NCI-H748 (cell line): ENCODE measurements around the gene SPRY4.
"Not testable (repeated sequence)": the region's sequence is repeated elsewhere in the genome, so short reads cannot be mapped to it uniquely, and the experiment has no call there.

Experiments used
- DNase-seq: peaks from one replicate; lab custom pipeline; 2025; ENCODE audit not compliant: unreplicated experiment; lab: John Stamatoyannopoulos, UW

SPRY4 gene

DNA sequence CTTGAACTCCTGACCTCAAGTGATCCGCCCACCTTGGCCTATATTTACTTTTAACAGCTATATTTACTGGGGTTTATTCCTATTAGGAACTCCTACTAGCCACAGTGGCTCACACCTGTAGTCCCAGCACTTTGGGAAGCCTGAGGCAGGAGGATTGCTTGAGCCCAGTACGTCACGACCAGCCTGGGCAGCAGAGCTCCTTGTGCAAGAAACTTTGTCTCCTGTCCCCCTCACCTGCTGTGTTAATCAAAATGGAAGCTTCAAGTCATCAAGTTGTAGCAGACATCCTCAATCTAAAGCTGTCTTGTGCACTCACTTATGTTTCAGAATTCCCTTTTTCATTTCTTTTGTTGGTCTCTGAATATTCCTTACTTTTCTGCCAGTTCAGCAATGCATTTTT is 15.0 kb upstream of the SPRY4 start:
- no peak for DNase-seq

DNA sequence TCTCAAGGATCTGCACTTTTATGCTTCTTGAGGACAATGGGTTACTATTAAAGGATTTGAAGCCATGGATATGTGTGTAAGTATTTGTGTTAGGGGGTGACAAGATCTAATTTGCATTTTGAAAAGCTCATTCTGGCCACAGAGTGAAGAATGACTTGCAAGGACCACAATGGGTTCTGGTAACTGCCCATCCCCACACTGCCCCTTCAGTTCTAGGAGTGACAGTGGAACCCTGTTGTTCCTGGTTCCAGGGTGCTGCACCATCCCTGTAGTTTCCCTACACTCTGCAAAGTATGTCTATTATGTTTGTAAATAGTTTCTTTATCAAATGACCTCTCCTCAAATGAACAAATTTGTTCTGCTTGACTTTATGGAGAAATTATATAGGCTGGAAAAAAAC is 9.7 kb upstream of the SPRY4 start:
- no peak for DNase-seq

DNA sequence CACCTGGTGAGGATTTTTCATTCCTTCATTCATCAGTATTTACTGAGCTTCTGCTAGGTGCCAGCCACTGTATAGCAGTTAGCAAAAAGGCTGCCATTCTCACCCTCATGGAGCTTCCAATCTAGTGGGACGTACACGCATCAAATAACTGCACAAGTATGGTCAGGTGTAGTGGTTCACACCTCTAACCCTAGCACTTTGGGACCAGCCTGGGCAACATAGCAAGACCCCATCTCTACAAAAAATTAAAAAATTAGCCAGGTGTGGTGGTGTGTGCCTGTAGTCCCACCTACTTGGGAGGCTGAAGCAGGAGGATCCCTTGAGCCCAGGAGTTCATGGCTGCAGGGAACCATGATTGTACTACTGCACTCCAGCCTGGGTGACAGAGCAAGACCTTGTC is 8.9 kb upstream of the SPRY4 start:
- not testable (repeated sequence) for DNase-seq

DNA sequence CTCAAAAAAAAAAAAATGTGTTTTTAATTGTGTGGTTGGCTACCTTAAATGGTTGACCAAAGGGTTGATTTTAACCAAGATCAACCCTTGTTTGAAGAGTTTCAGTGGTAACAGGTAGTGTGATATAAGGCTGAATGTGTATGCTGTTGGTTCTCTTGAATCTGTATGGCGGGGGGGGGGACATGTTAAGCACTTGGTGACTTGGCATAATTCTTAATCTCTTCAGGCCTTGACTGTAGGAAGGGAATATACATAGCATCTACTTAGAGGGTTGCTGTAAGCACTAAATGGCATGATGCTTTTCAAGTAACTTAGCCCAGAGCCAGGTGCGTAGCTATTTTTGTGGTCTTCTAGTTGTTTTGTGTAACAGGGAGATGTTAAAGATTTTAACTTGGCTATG is 5.6 kb upstream of the SPRY4 start:
- DNase-seq = no peak

DNA sequence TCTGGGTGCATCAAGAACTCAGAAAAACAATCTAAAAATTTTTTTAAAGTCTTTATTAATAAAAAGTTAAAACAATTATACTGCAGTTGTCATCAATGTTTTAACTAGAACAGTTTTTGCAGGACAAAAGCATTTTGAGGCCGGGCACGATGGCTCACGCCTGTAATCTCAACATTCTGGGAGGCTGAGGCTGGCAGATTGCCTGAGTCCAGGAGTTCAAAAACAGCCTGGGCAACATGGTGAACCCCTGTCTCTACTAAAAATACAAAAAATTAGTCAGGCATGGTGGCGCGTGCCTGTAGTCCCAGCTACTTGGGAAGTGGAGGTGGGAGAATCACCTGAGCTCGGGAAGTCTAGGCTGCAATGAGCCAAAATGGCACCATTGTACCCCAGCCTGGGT is 5.2 kb upstream of the SPRY4 start:
- no peak for DNase-seq

DNA sequence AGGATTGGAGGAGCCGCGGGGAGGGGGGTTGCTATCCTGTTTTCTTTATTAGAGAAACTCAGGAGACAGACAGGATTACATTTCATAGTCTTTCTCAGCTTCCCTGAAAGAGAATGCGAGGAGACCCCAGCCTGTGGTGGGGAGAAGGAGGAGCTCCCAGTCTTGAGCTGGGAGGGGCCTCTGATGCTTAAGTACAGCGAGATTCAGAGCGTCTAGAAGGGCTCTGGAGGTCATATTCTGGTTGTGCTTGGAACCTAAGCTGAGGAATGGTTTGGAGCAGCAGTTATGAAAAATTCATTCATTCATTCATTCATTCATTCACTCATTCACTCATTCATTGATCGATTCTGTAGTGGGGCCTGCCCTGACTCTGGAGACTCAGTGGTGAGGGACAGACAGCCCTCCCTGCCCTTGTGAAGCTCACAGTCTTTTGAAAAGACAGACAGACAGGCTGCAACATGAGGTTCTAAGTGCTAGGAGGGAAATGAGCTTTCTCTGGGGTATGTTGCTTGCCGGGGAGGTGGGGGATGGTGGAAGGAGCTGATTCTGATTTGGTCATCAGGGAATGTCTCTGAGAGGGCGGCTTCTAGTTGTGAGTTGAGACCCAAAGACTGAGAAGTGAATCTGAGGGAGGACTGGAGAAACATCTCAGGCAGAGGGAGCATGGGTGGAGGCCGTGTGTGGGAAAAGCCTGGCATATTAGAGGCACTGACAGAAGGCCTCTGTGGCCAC is 2.5 kb upstream of the SPRY4 start:
- DNase-seq = no peak

DNA sequence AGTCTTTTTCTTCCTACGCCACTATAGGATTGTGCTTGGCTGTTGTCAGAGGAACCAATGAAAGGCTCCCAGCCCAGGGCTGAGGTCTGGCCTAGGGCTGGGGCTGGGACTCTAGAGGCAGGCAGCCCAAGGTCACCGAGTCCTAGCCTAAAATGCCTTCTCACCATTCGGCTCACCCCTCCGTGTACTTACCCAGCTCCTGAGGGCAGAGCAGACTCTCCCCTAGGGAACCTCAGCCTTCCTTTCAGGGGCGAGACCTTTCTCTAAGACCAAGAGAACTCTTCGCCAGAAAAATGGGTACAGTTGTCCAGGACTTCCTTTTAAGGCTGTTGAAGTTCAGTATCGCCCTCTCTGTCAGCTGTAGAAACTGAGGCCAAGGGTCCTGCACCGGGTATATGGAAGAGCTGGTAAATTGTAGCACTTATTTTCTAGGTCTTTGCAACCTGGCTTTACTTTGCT is 1.7 kb upstream of the SPRY4 start:
- DNase-seq = no peak

DNA sequence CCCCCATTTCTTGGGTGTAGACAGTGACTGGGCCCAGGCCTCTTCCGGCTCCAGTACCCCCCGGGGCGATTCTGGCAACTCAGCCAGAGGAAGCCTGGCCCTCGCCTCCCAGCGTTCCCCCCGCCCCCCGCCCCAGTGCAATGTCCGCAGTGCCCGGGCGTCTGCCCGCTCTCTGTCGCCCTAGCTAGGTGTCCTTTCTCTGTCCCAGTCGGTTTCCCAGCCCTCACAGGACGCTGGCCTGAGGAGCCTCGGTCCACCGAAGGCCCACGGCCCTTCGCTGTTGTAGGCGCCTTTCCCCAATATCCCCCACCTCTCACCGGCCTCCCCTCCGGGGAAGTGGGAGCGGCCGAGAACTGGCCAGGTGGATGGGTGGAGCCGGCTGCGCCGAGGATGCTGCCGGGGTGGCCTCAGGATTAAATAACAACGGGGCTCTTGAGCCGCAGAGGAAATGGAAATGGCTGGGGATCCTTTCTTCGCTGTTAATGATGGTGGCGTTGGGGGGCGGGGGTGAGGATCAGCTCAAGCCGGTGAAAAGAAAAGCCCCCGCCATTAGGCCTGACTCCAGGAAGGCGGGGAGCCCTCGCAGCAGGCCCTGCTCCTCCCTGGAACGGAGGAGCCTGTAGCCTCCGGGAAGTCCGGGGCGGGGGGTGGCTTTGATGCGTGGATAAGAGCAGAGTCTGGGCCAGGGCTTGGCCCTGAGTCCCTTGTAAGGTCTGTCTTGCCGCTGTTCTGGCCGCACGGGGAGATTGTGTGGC is 1.1 kb upstream of the SPRY4 start:
- peak; percentile 76 for DNase-seq

DNA sequence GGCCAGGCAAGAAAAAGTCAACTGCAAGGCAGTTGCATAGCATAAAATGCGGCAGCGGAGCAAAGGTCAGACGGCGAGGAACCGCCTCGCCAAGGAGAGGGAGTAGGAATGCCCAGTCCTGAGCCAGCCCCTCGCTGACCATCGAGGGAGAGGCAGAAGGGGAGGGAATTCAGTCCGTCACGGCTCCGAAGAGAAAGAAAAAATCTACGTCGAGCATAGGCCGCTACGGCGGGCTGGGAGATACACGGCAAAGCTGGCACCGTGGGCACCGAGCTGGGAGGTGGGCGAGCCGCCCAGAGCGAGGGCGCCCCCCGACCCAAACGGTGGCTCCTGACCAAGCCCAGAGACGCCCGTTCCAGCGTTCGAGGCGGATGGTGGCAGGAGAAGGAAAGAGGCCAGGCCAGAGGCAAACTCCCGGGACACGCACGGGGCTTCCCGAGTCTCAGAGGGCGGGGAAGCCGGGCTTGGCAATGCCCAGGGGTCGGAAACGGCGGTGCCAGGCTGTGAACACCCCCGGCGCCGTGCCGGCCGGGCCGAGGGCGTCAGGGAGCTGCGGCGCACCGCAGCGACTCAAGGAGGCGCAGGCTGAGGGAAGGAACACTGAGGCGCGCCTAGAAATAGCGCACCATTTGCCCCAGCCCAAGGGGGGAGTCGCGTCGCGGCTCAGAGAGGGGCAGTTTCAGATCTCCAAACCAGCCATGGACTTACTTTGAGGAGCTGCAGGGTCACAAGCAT is 518 bp downstream of the SPRY4 start:
- peak; percentile 55 for DNase-seq

DNA sequence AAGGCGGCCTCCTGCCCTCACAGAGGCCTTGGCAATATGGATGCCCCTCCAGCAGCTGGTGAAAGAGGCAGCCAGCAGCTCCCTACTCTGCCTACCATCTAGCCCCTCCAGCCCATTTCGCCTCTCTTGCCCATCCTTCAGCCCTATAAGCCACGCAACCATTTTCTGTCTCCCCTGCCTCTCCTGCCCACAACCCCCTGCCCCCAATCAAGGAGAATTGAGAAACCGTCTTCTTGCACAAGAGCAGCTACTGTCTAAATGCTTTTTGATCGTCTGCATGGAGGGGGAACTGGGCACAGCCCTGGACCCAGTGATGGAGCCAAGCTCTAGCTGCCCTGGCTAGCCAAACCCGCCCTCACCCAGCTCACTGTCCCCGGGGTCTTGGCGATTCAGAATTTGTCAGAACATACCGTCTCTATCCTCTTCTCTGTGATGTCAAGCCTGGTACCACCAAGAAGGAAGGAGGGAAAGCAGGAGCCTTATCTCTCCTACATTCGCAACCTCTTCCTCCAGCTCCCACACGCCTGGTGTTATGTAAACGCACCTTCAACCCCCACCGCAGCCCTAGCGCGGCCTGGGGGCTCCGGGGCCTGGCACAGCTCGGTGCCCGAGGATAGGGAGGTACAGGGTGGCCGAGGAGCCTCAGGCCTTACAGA is 1.2 kb downstream of the SPRY4 start:
- DNase-seq = no peak

DNA sequence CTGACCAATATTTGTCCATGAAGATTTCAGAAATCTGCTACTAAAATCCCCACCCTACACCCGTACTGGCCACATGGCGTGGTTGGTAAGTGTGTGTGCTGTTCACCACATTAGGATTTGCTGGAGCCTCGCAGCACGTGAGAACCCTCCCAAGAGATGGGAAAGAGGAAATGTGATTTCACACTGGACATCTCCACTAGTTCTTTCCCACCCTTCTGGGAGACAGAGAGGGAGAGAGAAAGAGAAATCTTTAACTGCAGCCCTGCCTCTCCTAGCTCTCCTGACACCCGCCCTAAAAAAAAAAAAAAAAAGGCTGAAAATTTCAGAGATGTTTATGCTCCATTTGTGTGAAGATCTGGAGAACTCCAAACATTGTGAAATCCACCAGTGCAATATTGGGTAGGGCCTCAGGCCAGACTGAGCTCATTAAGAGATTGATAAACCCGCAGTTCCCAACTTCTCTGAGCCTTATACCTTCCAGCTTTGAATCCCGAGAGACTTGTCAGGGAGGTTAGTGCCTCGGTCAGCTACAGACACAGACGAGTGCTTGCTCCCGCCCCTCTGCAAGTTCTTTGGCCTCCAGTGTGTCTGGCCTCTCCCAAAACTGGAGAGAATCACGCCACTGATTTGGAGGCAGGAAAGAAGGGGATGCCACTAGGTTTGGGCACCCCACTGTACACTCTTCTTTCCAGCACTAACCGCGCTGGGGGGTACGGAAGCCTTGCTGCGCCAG is 1.9 kb downstream of the SPRY4 start:
- DNase-seq = no peak

DNA sequence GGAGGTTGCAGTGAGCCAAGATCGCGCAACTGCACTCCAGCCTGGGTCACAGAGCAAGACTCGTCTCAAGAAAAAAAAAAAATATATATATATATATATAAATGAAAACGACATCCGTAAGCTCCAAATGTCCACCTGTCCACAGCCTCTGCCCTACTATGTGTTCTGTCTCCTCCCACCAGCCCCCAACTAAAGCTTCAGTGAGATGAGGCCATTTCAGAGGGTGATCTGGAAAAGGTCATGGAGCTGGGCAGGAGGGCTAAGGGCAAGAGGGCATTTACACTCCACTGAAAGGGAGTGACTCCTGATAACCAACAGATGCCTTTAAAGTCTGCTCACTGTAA is 2.4 kb downstream of the SPRY4 start:
- DNase-seq = no peak

DNA sequence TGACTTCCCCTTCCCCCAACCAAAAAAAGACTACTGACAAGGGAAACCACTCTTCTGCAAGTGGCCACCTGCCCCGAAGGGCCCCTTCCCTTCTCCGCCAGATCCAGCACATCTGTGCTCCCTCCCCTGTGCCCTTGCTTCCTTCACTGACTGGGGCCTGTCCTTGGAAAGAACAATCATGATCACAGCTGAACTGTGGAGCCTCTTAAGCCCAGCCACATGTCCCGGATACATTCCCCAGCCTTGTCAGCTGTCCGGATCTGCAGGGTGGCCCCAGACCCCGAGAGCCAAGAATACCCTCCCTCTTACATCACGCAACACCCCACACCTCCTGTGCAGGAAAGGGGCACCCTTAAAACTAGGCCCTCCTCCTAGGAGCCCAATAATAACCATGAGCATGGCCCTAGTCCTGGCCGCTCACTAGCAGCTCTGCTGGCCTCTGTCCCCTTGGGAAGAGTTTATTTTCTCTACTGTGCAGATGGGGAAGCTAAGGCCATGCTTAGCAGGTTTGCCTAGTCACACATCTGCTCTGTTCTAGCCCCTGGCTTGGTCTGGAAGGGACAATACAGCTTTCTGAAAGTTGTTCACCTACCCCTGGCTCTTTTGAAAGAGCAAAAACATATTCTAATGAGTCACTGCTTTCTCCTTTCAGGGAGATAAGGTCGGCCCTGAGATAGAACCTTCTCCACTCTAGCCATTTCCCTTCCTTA is 3.8 kb downstream of the SPRY4 start:
- no peak for DNase-seq

DNA sequence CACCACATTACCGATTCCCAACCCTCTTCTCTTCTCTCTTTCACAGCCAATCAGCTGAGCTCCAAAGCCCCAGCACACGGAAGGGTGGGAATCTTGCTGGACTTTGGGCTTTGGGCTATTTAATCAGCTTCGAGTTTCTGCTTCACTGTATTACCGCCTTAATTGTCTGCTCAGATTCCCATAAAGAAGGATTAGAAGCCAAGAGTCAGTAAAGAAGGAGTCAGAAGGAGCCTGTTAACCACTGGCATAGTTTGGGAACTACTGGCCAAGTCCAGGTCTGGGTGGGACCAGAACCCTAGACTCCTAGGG is 4.4 kb downstream of the SPRY4 start:
- DNase-seq = no peak

DNA sequence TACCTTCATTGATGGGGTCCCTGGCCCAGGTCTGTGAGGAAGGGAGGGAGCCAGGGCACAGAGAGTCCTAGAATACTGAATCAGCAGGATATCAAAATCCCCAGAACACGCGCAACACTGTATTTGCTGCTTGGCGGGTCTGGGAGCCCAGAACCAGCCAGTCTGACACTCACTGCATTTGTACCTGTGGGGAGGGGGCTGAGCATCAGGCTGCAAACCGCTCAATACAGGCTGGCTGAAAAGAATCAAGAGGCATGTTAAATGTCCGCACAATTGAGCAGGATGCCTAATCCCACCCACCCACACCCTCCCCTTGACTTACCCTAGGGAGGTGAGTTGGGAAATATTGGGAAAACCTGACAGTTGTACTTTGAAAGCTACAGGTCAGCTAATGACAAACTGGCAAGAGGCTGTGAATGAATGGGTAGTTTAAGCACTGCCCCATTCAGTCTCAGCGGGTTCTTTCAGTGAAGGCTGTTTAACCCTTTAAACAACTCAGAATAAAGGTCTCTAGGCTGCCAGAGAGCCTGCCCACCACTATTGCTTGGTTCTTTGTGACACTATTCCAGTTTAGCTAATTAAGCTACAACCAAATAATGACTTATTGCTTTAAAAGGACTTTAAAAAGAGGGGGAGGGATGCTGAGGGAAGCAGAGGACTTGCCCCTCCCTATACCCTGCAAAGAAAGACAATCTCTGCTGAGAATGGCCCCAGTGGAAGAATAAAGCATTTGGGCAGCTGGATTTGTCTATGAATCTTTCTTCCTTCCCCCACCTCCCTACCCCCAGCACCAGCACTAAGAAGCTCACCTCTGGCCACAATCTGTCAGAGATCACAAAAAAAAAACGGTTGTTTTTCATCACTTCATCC is 5.0 kb downstream of the SPRY4 start:
- DNase-seq = no peak

DNA sequence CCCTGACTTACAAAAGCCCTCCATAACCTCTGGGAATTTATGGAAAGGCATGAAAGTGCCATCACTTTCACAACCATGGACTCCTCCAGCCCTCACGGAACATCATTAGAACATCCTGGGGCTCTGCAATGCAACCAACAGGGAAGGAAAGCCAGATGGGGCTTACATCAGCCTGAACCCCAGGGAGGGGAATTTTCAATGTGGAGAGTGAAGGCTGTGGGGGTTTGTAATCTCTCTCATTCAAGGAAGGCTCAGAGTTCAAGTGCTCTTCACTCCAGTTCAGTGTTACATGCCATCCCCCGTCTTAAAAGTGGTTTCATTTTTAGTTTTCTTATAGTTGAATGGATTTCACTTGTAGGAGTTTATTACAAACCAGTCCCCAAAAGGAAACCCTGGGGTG is 5.7 kb downstream of the SPRY4 start:
- no peak for DNase-seq

DNA sequence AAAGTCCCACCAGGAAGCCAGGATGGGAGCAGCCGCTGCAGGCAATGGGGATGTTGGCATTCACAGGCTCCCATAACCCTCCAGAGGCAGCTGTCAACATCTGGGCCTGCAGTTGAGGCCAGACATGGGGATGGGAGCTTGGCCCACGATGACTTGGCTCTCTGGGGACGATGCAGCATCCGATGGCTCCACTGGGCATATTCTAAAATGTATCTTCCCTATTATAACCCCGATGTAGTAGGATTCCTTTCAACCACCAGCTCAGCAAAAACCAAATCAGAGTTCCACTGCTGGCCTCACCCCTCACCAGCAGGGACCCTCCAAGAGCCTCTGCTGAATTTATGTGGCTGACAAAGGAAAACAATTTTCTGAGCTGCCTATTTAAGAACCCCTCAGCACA is 7.1 kb downstream of the SPRY4 start:
- no peak for DNase-seq

DNA sequence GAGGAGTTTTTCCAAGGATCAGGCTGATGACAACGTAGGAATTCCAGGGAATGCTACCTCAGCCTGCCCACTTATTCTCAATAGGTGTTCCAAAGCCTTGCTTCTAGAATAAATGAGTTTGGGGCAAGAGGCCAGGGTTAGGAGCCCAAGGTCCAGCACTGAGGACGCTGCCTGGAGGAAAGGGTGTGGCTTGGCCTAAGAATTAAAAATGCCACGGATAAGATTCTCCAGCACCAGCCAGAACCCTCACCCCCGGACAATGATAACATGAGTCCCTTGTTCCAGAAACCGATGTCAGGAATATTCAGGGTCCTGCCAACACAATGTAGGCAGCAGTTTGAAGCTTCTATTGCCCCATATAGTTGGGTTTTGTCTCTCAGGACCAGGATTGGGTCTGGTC is 7.6 kb downstream of the SPRY4 start:
- no peak for DNase-seq

DNA sequence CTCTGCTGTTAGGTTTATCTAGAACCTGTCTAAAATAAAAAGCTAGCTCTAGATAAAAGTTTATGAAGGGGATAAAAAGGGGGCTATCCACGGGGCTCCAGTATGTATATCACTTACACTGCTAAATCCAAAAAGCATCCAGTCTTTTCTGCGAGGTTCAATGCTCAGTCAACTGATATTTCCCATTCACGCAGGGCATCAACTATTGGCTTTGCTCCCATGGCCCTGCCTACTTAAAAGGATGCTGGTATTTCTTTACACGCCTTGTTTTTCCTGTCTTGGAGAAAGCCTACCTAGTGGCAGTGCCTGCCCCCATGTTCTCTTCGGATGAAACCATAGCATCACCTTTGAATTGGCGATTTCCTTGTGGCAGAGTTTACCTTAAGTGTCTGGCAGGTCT is 8.1 kb downstream of the SPRY4 start:
- no peak for DNase-seq

DNA sequence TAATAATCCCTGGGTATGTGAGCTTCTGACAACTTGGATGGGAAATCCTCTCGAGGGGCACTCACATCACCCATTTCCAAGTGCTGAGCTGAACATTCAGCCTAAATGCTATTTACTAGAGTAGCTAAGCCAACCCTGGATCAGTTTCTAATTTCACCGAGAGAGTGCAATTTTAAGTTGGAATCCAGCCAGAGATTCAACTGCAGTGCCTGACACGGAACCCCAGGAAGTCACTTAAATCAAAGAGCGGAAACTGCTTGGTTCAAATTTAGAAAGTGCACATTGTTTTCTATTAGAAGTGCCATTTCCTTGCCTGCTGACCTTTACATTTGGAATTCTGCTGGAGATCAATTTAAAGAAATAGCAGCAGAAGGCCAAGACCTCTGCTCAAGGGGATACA is 8.8 kb downstream of the SPRY4 start:
- DNase-seq = peak; percentile 94
